HS-27A (cell line): Measurements from ENCODE around the gene ELOVL5.
"Not testable (repeated sequence)": the region's sequence is repeated elsewhere in the genome, so short reads cannot be mapped to it uniquely, and the experiment has no call there.

Experiments
- DNase-seq: peaks from one replicate; pipeline ENCODE4 v3.0.0-alpha.2; 2012; ENCODE audit warnings: low read depth, missing footprints

The ELOVL5 gene, protein sequence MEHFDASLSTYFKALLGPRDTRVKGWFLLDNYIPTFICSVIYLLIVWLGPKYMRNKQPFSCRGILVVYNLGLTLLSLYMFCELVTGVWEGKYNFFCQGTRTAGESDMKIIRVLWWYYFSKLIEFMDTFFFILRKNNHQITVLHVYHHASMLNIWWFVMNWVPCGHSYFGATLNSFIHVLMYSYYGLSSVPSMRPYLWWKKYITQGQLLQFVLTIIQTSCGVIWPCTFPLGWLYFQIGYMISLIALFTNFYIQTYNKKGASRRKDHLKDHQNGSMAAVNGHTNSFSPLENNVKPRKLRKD

DNA sequence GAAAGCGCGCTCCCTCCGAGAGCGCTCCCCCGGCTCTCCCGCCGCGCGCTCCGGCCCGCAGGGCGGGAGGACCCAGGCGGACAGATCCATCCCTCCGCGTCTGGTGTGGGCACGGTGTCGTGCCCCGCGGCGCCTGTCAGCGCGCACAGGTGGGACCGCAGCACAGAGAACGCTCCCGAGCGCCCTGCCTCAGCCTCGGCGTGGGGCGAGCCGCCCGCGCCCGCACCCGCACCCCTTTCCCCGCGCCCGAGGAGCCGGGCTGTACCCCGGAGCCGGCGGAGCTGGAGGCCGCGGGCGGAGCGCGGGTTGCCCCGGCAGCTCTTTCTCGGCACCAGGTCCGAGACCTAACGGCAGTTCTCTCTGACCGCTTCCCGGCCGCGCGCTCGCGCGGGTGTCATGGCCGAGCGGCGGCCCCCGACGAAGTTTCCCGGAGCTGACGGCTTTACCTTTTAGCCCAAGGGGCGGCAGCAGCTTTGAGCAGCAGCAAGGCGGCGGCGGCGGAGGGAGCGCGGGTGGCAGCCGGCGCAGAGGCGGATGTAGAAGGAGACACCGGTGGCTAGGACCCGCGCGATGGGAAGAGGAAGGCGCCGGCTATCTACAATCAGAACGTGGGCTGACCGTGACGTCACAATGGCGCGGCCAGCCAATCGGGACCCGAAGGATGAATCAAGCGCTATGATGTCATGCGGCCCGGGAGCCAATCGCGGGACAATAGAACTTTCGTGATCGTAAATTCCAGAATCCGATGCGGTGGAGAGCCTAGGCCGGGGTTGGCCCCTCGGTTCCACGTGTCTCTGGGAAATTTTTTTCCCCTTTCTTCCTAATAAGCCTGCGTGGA is at the start of gene ELOVL5:
ELOVL5 (minus strand) TSS at position 580 of the 838 bp plus-strand sequence. CDS start 53,251 bp downstream, outside the sequence.
- DNase-seq, result peak; percentile 68

DNA sequence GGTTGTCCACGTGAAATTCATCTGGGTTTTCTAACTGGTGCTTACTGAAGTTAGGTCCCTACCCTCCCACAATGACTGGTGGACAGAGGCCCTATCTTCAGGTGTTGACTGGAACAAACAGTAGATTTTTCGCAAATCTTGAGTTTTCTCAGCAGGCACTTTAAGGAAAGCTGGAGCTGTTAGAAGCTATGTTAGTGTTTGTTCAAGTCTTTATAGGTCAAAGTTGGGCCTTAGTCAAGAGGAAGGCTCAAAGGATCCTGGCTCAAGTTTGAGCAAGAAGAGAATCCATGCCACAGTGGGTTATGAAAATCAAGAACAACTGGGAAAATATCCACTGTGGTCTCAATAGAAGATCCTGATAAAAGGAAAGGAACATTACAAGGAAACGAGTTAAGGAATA is 48.5 kb upstream of the ELOVL5 start:
- no peak for DNase-seq

DNA sequence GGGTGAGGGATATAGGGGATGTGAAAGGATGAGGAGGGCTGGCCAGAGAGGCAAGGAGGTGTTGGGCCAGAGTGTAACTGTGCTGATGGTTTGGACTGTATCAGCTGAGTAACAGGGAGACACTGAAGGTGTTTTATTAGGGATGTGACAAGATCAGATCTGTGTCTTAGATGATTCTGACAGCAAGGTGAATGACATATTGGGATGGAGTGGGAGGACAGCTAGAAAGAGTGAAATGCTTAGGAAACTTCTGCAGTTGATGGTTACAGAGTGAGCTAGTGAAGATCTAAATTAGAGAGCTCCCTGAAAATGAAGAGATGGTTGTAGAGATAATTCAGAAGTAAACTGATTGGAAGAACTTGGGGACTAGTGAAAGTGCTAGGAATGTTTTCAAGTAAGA is 47.2 kb upstream of the ELOVL5 start:
- DNase-seq, result no peak

DNA sequence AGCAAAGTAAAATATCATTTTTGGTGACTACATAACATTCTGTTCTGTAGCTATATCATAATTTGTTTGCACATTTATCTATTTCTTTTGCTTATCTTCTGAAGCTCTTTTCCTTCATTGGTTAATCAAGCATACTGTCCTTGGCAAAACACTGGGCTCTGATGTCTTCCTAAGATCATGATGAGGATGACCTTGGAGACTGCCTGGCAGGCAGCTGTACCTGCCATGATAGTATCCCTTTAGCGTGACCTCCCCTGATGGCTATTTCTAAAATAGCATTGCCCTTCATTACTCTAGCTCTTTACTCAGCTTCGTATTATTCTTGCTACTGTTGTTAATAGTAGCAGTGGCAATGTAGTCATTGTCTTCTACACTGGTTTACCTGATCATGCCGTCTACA is 46.0 kb upstream of the ELOVL5 start:
- DNase-seq, result no peak

DNA sequence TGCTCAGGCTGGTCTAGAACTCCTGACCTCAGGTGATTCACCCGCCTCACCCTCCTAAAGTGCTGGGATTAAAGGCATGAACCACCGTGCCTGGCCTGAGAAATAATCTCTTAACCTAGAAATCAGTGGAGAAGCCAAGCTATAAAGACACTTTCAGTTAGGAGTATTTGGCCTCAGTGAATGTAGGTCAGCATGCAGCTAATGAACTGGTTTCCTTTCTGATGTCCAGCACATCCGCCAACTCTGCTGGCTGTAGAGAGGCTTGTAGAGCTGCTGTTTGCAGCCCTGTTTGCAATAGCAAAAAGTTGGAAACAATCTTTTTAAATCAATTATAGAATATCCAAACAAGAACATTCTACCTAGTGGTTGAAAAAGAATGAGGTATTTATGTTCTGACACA is 42.4 kb upstream of the ELOVL5 start:
- DNase-seq, result no peak

DNA sequence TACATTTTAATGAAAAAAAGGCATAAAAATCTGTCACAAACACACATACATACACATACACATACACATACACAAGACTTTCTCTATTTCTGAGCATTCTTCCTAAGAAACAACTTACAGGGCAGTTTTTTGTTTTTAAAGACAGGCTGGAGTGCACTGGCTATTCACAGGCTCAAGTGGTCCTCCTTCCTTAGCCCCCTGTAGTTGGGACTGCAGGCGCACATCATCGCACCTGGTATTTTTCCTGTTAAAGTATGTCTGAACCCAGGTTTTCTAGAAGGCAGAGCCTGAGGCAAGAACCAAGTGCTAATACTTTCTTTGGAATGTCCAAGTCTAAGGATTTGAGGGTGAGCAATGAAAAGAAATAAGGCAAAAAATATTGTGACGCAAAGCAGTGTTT is 41.3 kb upstream of the ELOVL5 start:
- DNase-seq, result no peak

DNA sequence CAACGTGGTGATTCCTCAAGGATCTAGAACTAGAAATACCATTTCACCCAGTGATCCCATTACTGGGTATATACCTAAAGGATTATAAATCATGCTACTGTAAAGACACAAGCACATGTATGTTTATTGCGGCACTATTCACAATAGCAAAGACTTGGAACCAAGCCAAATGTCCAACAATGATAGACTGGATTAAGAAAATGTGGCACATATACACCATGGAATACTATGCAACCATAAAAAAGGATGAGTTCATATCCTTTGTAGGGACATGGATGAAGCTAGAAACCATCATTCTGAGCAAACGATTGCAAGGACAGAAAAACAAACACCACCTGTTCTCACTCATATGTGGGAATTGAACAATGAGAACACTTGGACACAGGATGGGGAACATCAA is 39.9 kb upstream of the ELOVL5 start:
- DNase-seq, result not testable (repeated sequence)

DNA sequence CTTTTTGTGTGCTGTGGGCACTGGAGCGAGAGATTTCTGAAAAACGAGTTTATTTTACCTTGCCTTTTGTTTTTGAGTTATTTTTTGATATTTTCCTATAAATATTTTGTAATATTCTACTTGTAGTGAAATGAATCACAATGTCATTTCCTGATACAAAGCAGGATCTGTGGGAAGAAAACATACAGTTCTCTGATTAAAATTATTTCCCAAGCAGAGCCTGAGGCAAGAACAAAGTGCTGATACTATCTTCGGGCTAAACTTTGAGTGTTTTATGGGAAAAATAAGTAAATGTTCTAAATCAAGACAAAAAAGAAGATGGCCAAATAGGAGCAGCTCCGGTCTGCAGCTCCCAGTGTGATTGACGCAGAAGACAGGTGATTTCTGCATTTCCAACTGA is 33.7 kb upstream of the ELOVL5 start:
- no peak for DNase-seq

DNA sequence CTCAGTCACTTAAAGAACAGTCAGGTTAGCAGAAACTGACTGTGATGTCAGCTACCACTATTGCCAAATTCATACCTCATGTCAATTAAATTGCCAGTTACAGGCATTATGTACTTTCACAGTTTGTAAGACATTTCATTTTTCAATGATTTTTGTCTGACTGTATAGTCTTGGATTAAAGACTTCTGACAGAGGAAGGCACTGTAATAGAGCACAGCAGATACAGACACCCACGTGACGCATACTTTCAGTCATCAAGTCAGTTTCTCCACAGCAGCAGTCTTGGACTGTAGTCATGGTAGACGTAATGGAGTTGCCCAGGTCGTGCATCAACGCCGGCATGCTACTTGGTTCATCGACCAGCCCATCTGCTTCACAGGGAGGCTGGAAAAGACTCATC is 29.5 kb upstream of the ELOVL5 start:
- DNase-seq, result no peak

DNA sequence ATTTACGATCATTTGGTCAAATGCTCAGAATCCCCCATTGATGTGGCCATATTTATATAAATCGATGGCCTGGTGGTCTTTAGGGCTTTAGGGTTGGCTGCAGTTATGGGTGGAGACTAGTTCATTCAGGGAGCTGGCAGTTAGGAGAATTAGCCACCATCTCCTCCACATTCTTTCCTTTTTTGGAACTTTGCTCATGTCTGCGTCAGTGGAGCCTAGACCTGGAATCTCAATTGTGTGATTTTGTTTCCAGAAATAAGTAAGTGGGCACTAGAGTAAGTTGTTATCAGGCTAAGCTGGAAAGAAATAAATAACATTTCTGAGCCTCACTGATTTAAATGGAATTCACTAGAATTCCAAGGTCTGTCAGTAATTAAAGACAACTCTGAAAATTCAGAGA is 29.0 kb upstream of the ELOVL5 start:
- no peak for DNase-seq

DNA sequence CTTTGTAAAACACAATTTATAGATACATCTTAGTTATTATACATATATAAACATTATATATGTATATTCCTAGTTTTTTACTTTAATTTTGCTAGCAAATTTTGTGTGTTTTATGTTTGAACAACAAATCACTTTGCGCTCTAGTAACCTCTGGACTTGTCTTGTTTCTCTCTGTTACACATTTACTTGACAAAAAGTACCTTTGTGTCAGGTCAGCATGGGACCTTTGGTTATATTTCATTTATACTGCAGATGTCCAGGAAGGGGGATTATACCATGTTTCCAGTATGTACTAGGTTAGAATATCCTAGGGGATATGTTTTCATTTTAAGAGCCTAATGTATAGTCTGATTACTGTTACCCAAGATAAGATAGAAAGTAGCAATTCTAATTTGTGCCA is 28.5 kb upstream of the ELOVL5 start:
- DNase-seq, result no peak

DNA sequence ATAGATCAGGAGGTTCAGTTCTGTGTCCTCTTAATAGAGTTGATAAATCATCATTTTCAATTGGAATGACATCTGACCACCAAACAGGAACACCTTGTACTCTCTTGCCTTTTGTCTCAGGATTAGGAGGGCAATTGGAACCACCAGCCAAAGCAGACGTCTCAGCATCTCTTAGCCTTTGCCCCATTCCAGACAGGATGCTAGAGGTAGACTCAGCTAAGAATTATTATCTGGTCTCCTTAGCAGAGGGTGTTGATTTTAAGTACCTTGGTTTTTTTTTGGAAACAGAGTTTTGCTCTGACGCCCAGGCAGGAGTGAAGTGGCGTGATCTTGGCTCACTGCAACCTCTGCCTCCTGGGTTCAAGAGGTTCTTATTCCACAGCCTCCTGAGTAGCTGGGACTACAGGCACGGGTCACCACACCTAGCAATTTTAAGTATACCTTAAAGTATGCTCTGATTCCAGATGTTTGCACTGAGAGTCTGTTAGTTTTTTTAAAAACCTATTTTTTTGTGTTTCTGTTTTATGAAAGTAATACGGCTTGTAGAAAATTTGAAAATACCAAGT is 28.0 kb upstream of the ELOVL5 start:
- no peak for DNase-seq

DNA sequence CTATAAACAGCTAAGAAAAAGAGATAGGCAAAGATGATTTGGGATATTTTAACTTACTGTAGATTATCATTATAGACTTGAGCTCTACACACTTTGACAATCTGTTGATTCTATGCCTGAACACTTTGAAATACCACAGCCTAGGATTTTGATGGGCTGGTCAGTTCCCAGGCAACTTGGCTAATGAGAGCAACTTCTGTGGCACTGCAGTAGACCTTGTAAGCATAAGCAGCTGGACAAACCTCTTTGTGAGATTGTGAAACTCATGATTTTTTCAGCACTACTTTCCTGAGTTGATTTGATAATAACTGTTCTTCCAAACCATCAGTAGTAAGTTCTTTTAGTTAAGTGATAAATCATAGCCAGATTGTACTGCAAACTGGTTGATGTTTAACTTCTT is 27.1 kb upstream of the ELOVL5 start:
- DNase-seq, result no peak

DNA sequence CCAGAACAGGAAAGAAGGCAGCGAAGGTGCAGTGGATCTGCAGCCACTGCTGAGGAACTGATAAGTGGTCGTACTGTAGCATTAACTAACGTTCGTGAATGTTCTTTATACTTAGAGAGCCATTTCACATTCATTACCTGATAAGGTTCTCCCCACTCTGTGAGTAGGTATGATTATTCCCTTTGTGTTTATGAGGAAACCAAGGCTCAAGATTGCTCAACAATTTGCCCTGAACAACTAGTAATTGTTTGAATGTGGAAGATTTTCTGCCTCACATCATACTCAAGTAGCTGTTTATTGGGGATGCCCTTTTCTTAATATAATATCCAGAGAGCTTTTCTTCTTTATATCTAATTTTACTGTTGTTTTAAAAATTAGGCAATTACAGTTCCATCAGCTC is 24.9 kb upstream of the ELOVL5 start:
- DNase-seq, result no peak

DNA sequence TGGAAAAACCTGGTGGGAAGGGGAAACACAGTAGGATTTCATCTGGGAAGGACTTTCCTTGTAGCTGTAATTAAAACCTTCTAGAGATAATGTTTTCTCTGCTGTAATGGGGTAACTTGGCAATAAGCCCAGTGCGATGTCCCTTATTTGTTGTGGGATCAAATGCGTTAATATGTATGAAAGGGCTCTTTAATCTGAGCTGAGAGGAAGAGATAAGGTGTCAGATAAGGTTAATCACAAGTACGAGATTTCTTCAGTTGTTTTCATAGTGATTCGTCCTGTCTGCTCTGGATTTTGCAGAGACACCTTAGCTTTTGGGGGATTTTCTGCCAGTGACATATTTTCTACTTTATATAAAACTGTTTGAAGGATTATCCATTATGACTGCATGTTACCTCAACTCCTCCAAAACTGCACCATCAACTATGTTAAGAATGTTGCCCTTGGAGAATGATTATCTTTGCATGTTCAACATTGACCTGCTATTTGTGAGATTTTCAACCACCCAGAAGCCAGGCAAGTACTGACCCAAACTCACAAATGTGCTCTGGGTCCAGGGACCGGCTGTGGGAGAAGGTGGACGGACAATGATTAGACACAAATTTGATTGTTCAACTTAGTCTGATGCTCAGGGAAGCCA is 21.2 kb upstream of the ELOVL5 start:
- DNase-seq, result no peak

DNA sequence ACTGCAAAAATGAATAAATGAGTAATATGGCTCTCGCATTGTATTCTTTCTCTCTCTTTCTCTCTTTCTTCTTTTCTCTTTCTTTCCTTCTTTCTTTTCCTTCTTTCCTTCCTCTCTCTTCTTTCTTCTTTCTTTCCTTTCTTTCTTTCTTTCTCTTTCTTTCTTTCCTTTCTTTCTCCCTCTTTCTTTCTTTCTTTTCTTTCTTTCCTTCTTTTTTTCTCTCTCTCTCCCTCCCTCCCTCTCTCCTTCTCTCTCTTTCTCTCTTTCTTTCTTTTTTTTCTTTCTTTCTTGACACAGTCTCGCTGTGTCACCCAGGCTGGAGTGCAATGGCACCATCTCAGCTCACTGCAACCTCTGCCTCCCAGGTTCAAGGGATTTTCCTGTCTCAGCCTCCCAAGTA is 20.3 kb upstream of the ELOVL5 start:
- DNase-seq, result no peak

DNA sequence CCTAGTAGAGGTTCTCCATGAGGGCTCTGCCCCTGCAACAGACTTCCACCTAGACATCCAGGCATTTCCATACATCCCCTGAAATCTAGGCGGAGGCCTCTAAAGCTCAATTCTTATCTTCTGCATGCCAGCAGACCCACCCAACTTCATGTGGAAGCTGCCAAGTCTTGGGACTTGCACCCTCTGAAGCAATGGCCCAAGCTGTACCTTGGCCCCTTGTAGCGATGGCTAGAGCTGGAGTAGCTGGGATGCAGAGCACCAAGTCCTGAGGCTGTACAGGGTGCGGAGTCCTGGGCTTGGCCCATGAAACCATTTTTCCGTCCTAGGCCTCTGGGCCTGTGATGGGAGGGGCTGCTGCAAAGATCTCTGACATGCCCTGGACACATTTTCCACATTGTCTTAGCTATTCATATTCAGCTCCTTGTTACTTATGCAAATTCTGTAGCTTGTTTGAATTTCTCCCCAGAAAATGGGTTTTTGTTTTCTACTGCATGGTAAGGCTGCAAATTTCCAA is 17.4 kb upstream of the ELOVL5 start:
- DNase-seq, result no peak

DNA sequence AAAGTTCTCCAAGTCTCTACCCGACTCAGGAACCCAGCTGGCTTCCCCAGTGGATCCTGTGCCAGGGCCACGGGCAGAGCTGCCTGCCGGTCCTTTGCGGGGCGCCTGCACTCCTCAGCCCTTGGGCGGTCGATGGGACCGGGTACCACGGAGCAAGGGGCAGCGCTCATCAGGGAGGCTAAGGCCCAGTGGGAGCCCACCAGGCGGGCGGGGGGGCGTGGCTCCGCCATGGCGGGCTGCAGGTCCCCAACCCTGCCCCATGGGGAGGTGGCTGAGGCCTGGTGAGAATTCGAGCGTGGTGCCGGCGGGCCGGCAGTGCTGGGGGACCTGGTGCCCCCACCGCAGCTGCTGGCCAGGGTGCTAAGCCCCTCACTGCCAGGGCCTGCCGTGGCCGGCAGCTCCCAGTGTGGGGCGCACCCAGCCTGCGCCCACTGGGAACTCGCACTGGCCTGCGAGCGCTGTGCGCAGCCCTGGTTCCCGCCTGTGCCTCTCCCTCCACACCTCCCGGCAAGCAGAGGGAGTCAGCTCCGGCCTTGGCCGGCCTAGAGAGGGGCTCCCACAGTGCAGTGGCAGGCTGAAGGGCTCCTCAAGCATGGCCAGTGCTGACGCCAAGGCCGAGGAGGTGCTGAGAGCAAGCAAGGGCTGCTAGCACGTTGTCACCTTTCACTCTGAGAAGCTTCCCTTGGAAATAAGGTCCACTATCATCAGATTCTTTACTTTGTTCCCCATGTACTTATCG is 14.8 kb upstream of the ELOVL5 start:
- no peak for DNase-seq

DNA sequence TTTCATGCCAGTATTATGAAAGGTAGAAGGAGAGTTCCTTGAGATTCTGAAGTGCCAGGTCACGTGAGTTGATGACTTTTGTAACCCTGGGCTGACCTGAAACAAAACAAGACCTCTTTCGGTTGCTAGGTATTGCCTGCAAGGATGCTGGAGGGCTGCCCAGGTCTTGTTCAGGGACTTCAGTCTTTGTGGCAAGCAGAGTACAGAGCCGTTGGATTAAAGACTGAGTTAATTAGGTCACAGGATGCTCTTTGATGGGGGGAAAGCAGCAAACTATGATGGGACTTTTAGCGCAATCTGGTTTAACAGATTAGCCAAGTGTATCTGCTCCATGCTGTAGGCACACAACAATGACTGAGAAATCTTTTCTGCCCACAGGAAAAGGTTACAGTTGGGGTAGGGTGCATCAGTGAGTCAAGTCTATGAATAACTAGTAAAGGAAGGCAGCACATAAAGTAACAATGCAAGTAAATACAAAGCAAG is 12.8 kb upstream of the ELOVL5 start:
- DNase-seq, result no peak

DNA sequence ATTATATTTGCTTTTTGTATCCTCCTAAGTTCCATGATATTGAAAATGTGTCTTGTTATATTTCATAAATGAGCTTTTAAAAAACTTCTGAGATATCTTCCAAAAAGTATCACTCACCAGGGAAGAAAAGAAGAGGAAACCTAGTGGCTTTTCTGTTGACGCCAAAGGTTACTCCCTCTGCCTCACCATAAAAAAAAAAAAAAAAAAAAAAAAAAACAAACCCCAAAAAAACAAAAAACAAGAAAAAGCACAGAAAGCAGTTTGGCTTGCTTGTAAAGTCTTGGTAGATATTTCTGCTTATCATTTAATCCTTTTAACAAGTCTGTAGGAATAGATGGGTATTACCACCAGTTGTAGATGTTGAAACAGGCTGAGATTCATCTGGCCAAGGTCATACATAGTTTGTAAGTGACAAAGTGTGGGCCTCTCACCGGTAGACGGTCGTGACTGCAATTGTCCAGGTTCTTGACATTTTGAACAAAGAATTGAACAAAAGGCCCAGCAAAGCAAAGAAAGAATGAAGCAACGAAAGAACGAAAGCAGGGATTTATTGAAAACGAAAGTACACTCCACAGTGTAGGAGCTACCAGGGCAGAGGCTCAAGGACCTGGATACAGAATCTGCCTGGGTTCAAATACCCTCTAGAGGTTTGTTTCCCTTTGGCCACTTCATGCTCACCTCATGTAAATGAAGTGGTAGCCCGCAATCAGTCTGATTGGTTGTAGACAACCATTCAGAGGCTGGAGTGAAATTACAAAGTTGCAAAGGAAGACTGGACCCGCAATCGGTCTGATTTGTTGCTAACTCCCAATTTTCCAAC is 11.6 kb upstream of the ELOVL5 start:
- DNase-seq, result no peak

DNA sequence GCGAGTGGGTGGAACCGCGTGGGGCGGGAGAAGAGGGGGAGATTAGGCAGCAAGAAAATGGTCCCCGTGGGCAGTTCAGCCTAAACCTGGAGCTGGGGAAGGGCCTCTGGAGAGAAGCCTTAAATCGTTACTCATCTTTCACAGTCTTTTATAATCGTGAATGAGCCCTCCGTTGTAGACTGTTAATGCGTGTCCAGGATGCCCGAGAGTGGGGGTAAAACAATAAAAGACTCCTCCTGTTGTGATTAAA is 11.0 kb upstream of the ELOVL5 start:
- no peak for DNase-seq
